HG03045 (cell line): ENCODE data around the gene POLG2.
A peak's percentile ranks its signal among the peaks of the same experiment; 100 is the strongest.

Experiments used
- ATAC-seq: cut with Tn5 transposase; IDR thresholded peaks from one replicate; pipeline ENCODE4 v1.9.1; 2021; ENCODE audit warnings: mild to moderate bottlenecking, moderate library complexity; ENCODE audit not compliant: unreplicated experiment

POLG2 gene

DNA sequence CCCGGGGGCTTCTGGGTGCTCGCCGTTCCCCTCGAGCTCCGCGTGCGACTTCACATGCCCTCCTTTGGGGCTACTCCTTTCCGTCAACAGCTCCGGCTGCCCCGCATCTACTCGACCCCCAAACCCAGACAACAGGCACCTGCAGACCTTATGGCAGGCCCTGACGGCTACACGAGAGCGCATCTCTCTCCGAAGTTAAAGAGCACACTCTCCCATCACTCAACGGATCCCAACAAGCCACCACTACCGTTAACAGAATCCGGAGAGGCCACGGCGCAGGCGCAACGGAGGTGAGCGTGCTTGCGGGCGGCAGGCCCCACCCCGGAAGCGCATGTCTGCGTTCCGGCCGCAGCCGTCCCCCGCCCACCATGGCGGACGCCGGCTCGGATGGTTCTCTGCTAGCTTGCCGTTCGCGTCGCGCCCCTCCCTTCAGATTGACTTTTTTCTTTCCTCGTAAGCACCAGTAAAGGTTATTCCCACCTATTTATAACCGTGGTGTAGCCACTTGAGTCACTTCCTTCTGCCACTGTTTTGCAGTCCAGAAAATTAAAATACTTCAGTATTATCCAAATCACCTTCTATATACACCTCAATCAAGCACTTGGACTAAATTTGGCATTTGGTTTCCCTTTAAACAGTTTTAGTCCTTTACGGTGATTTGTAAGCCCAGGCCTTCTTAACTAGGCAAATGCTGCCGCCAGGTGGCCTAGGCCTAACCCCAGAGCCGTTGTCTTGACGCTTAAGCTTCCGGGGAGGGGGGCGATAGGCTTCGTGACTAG is at the start of gene POLG2:
Gene POLG2 (minus strand): TSS at position 269 of the 779 bp plus-strand sequence. CDS start 86 bp downstream, at position 183.
- ATAC-seq: peak; percentile 83

- ATAC-seq: no peak
Observed at GRCh38 chr17:64544742-64545141, 47.9 kb upstream of the POLG2 start.

DNA sequence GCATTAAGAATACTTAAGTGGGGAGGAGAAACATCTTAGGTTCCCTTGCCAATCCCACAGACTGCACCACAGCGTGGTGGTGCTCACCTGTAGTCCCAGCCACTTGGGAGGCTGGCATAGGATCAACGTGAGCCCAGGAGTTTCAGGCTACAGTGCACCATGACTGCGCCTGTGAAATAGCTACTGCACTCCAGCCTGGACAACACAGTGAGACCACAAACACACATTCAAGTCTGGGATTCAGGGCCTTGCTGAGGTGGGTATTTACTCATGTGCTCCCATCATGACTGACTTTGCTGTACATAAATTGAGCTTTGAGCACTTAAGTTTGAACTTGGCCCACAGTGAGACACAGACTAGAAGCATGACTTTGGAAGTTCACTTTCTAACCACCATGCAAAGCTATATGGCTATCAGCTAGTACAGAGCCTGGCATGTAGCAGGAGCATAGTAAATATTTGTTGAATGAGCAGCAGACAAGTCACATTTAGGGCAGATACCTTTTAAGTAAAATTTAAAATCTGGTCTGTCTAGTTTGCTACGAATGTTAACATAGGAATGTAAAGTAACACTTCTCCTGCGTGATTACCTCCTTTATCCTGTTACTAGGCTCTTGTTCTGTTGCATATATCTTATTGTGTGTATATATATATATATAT is 43.4 kb upstream of the POLG2 start:
- ATAC-seq: no peak

DNA sequence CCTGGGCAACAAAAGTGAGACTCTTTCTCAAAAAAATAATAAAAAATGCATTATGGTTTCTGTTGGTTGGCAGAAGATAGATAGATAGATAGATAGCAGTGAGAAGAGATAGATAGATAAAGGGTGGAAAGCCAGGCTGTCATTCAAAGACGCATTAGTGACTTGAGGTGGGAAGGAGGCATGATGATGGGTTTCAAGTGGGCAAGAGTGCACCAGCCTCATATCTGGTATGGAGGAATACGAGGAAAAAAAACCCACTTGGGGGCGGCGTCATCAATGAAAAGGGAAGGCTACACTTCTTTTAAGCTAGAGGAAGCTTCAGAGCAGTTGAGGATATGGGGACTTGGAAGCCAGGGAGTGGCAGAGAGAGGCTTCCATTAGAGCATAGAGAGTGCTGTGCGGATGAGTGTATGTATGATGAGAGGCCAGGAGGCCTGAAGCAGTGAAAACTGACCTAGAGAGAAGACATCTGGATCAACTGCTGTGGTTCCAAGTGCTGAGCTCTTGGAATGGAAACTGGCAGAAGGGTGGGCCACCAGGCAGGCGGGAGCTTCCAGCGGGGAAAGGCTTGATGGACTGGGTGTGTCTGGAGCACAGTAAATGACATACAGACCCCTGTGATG is 41.8 kb upstream of the POLG2 start:
- no peak for ATAC-seq

DNA sequence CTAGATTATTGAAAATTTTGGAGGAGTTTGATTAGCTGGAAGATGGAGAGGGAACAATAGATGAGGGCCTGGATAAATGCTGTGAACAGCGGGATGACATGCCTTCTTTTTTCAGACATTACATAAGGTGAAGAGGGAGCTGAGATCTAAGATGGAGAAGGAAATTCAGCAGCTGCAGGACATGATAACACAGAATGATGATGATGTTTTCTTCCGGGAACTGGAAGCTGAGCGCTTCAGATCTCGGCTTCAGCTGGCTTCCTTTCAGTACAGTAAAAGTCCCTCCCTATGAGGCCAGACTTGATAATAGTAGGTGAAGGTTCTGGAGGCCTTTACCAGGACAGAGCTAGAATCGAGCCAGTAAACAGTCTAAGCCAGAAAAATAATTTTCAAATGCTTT is 40.6 kb upstream of the POLG2 start:
- ATAC-seq: no peak

DNA sequence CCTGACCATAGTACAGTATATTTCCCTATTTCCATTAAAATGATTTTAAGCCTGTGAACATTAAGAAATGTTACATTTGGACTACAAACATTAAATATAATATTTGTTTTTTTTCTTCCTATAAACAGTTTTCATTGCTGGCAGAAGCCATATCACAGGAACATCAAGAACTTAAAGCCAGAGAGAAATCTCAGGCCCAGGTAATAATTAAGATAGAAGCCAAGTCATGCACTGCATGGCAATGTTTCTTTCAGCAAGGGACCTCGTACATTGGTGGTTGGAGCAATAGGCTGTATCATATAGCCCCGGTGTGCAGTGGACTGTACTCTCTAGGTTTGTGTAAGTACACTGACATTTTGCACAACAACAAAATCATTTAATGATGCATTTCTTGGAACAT is 40.1 kb upstream of the POLG2 start:
- ATAC-seq: no peak

DNA sequence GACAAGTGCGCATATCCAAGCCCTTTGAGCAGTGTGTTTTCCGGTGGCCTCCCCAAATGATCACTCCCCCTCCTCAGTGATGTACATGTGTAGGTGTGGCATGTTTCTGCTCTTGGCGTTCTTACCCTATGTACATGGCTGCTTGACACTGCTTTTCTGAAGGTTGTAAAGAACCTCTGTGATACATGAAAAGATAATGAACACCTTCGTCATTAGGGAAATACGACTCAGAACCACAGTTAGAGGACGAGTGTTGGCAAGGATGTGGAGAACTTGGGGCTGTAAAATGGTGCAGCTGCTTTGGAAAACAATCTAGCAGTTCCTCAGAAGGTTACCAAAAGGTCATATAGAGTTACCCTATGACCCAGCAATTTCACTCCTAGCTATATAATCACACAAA is 38.5 kb upstream of the POLG2 start:
- no peak for ATAC-seq

- ATAC-seq: no peak
Observed at GRCh38 chr17:64534187-64534586, 37.3 kb upstream of the POLG2 start.

GRCh38 chr17:64533784-64534183 is 36.9 kb upstream of the POLG2 start:
- no peak for ATAC-seq

DNA sequence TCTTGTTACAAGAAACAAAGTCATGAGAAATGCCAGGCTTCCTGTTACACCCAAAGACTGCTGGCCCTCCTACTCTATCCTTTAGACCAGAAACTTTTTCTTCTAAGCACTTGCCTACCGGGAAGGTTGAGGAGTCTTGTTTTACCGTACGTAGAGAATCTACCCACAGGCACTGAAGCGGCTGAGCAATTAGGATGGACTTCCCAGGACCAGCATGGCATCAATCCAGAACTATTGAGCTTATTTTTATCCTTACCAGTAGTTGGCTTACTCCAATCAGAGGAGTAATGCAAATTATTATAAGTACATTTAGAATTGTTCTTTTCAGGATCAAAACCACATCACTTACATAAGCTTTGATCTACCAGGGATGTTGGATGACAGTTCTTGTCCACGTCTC is 35.6 kb upstream of the POLG2 start:
- no peak for ATAC-seq

- no peak for ATAC-seq
Observed at GRCh38 chr17:64531955-64532371, 35.1 kb upstream of the POLG2 start.

DNA sequence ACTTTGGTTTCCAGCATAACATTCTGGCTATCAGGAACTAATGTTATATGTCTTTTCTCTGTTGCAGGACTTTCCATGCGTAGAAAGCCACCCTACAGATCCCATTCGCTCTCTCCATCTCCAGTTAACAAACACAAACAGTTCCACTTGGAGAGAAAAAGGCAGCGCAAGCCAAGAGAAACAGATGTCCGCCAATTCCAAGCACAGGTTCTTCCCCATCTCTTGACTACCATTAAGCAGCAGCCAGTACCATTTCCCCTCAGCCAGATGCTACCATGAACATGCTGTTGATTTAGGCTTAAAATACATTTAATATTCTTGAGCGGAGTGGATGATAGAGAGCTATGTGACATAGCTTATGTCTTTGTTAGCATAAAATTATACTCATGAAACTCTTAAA is 32.4 kb upstream of the POLG2 start:
- ATAC-seq: no peak

- no peak for ATAC-seq
Observed at GRCh38 chr17:64527914-64528313, 31.1 kb upstream of the POLG2 start.

DNA sequence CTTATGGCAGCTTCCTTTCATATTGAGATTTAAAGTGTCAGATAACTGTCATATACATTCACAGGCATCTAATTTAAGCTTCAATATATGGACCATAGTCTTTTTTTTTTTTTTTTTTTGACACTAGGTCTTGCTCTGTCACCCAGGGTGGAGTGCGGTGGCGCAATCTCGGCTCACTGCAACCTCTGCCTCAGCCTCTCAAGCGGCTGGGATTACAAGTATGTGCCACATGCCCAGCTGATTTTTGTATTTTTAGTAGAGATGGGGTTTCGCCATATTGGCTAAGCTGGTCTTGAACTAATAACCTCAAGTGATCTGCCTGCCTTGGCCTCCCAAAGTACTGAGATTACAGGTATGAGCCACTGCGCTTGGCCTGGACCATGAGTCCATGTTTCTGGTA is 23.5 kb upstream of the POLG2 start:
- no peak for ATAC-seq

- ATAC-seq: no peak
Observed at GRCh38 chr17:64519601-64520000, 22.7 kb upstream of the POLG2 start.

DNA sequence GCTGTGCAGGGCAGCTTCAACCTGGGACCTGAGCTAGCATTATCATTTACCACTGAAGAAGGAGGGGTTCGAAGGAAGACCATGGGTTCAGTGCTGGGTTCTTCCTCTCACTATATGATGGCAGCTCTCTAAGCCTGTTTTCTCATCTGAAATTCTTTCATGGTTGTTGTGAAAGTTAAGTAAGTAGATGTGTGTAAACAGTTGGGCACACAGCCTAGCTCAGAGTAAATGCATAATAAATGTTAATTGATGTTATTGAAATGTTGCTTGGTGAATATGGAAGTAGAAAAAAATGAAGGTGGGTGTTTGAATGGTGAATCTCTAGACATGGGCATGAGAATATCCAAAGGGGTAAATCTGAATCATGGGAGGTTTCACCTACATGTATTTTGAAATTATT is 19.0 kb upstream of the POLG2 start:
- no peak for ATAC-seq

- no peak for ATAC-seq
Observed at GRCh38 chr17:64515419-64515818, 18.6 kb upstream of the POLG2 start.

DNA sequence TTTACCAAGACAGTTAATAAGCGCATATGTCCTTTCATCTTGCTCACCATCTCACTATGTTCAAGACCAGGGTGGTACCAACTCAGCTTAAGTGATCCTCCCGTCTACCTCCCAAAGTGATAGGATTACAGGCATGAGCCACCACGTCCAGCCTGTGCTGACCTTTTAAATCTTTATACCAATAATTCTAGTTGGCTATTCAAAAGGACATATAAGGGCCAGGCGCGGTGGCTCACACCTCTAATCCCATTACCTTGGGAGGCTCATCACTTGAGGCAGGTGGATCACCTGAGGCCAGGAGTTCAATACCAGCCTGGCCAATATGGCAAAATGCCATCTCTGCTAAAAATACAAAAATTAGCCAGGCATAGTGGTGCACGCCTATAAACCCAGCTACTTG is 12.3 kb upstream of the POLG2 start:
- ATAC-seq: no peak

DNA sequence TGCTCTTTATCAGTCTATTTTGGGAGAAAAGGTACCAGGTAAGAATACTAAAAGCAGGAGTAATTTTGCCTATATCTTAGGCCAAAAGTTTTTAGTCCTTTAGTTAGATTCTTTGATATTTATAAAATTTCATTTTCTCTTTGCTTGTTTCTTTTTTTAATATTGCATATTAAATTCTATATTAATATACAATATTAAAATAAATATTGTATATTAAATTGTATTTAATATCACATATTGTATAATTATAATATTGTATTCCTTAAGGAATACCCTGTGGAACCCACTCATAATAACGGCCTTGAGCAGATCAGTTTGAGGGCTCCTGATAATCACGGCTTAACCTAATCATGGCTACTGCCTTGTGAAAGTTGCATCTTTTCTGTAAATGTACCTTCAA is 11.8 kb upstream of the POLG2 start:
- ATAC-seq: no peak

DNA sequence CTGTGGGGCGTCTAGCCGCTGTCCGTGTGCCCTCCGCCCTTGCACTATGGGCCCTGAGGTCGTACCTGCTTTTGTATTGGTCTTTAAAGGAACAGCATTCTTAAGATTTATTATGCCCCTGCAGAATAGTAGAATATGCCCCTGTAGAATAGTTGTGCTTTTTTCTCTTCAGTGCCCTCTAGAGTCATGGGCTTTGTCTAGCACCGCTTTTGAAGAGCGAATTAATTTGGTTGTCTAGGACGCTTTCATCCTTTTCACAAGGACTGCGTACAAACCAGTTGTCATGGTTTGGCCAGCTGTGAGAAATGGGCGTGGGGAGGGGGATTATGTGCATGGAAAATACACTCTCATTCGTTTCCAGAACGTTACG is 10.5 kb upstream of the POLG2 start:
- peak; percentile 16 for ATAC-seq

DNA sequence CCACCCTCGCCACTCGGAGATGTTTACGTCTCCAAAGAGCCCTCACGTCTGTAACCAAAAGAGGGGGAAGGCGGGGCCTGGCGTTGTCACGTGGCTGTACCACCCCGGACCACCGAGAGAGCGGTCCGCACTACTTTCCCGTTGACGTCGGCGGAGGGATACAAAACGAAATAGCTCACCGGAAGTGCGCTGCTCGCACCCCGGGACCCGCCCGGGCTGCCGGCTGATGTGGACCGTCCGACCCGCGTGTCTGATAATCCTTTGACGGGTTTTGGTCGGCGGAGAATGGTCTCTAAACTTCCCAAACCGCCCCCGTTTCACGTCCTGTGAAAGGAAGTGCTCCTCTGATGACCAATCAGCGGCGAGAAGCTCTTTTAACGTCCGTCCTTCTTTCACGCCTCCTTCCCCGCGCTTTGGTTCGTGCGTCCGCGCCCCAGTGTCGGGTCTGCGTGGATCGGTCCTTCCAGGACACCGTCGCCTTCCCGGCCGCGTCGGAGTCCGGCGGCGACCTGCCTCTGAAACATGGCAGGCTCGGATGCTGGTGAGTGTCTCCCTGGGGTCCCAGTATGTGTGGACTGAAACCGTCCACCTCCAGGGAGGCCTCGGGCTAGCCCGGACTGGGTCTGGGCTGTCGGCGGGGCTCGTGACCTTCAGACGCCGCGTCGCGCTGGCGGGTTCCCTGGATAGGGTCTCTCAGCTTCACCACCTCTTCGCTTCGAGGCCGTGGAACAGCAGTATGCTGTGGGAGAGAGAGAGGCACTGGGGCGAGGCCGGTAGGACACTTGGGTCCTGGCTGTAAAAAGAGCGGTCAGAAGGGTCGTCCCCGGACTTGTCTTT is 9.9 kb upstream of the POLG2 start, which contains the start of gene CEP95:
Gene CEP95 (plus strand): TSS at position 402 of the 837 bp plus-strand sequence. CDS start 121 bp downstream, at position 523.
- peak; percentile 55 for ATAC-seq
